Smooth muscle cell (in vitro differentiated cells): ENCODE measurements around the gene FBXO42. TPM values are rescaled to one million over a fixed set of nuclear protein-coding genes. Genes with fewer than 3 reads are reported as not detected.

Experiments
- DNase-seq: peaks from one replicate; lab custom pipeline; 2025; ENCODE audit not compliant: unreplicated experiment; lab: John Stamatoyannopoulos, UW
- H2AFZ ChIP-seq: fragments of 200-600 bp; sonication (generic); 2 replicates; pipeline ENCODE4 v1.6.0; 2016; ENCODE audit warnings: antibody characterized with exemption, low read depth, mild to moderate bottlenecking
- H3F3A ChIP-seq: fragments of 200-600 bp; sonication (generic); 2 replicates; pipeline ENCODE4 v1.6.0; 2017; ENCODE audit warnings: antibody characterized with exemption, low read depth
- H3K27ac ChIP-seq: fragments of 200-600 bp; sonication (generic); 2 replicates; pipeline ENCODE4 v1.5.1; 2016; ENCODE audit warnings: low read depth, mild to moderate bottlenecking
- H3K27me3 ChIP-seq: fragments of 200-600 bp; sonication (generic); 2 replicates; pipeline ENCODE4 v1.6.1; 2016; ENCODE audit warnings: low read depth, mild to moderate bottlenecking
- H3K36me3 ChIP-seq: fragments of 200-600 bp; sonication (generic); 2 replicates; pipeline ENCODE4 v1.5.1; 2016; ENCODE audit warnings: low read depth
- H3K4me1 ChIP-seq: fragments of 200-600 bp; sonication (generic); 2 replicates; pipeline ENCODE4 v1.5.1; 2016; ENCODE audit warnings: low read depth
- H3K4me2 ChIP-seq: fragments of 200-600 bp; sonication (generic); 2 replicates; pipeline ENCODE4 v1.6.0; 2016; ENCODE audit warnings: mild to moderate bottlenecking
- H3K4me3 ChIP-seq: fragments of 200-600 bp; sonication (generic); 2 replicates; pipeline ENCODE4 v1.5.1; 2016; ENCODE audit warnings: mild to moderate bottlenecking
- H3K79me2 ChIP-seq: fragments of 200-600 bp; sonication (generic); 2 replicates; pipeline ENCODE4 v1.6.0; 2016; ENCODE audit warnings: low read depth, mild to moderate bottlenecking
- H3K9ac ChIP-seq: fragments of 200-600 bp; sonication (generic); 2 replicates; pipeline ENCODE4 v1.6.0; 2016; ENCODE audit warnings: low read depth
- H3K9me3 ChIP-seq: fragments of 200-600 bp; sonication (generic); replicated peaks from 2 replicates; pipeline ENCODE4 v1.5.1; 2016; ENCODE audit warnings: low read depth
- H4K20me1 ChIP-seq: fragments of 200-600 bp; sonication (generic); 2 replicates; pipeline ENCODE4 v1.6.0; 2016; ENCODE audit warnings: low read depth
- CTCF ChIP-seq: fragments of 200-600 bp; sonication (generic); IDR thresholded peaks from 2 replicates; pipeline ENCODE4 v1.5.1; 2017; ENCODE audit warnings: borderline replicate concordance, mild to moderate bottlenecking, antibody characterized with exemption; ENCODE audit not compliant: insufficient read depth, poor library complexity, severe bottlenecking
- WGBS: methylation state at CpG from one replicate; pipeline ENCODE4 v1.1.7; 2016; ENCODE audit warnings: low lambda C conversion rate; 5-methylcytosine and 5-hydroxymethylcytosine counted together
- polyA plus RNA-seq: library from polyadenylated mRNA; unstranded; fragments of >200 nt; fragmentation: Nextera tagmentation; extraction: Ambion mirVana; gene quantifications from 2 replicates; pipeline ENCODE4 v1.2.1, GENCODE V29; 2016
- total RNA-seq: library from RNA; depleted of rRNA; stranded (reverse); fragments of >200 nt; gene quantifications from 2 replicates; pipeline ENCODE4 v1.2.3, GENCODE V29; 2014

Gene FBXO42
- total and polyA plus RNA-seq, 2 experiments from 2014 or later: 14.7 to 22.6 TPM

GRCh38 chr1:16253332-16253922 lies 98.9 kb downstream of the FBXO42 start:
- H3K36me3 ChIP-seq: peaks cover 9% of the 10 kb centered on the region
- peaks cover 71% of the 10 kb centered on the region for H4K20me1 ChIP-seq
- H3K9ac ChIP-seq: no peak overlapping the region
- no peak for DNase-seq
- peaks cover 8% of the 10 kb centered on the region for H3F3A ChIP-seq
- H3K9me3 ChIP-seq: no peaks in the 10 kb centered on the region
- H3K27me3 ChIP-seq: no peaks in the 10 kb centered on the region
- no peak overlapping the region for H3K4me2 ChIP-seq
- no peaks in the 10 kb centered on the region for H3K79me2 ChIP-seq
- no peak overlapping the region for H3K4me3 ChIP-seq
- no peak overlapping the region for H2AFZ ChIP-seq
- no peak overlapping the region for H3K27ac ChIP-seq
- WGBS: 98% methylated on average over 5 of the region's 5 CpGs
- H3K4me1 ChIP-seq: no peaks in the 10 kb centered on the region
- no peak for TF ChIP-seq CTCF

DNA sequence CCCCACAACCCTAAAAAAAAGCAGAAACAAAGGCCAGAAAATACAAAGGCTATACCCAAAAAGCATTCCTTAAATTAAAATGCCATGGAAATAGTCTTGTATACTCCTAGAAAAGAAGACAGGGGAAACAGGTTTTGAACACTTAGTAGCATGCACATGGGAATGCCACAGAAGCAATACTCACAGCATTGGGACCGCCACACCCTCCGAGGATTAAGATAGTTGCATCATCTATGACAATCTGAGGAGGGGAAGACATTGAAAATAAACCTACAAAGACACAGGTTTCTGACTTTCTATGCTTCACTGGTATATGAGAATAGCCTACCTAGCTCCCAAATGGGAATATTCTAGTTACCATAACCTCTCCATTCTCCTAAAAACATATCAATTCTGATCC lies 99.4 kb downstream of the FBXO42 start:
- no peaks in the 10 kb centered on the region for H3K27me3 ChIP-seq
- peaks cover 11% of the 10 kb centered on the region for H3F3A ChIP-seq
- no peak overlapping the region for H3K4me2 ChIP-seq
- peaks cover 9% of the 10 kb centered on the region for H3K36me3 ChIP-seq
- WGBS: 87% methylated on average over 2 of the region's 2 CpGs
- no peak for TF ChIP-seq CTCF
- no peak overlapping the region for H2AFZ ChIP-seq
- H3K27ac ChIP-seq: no peak overlapping the region
- H3K79me2 ChIP-seq: no peaks in the 10 kb centered on the region
- peaks cover 71% of the 10 kb centered on the region for H4K20me1 ChIP-seq
- H3K4me3 ChIP-seq: no peak overlapping the region
- DNase-seq: no peak
- H3K4me1 ChIP-seq: no peaks in the 10 kb centered on the region
- no peaks in the 10 kb centered on the region for H3K9me3 ChIP-seq
- H3K9ac ChIP-seq: no peak overlapping the region

DNA sequence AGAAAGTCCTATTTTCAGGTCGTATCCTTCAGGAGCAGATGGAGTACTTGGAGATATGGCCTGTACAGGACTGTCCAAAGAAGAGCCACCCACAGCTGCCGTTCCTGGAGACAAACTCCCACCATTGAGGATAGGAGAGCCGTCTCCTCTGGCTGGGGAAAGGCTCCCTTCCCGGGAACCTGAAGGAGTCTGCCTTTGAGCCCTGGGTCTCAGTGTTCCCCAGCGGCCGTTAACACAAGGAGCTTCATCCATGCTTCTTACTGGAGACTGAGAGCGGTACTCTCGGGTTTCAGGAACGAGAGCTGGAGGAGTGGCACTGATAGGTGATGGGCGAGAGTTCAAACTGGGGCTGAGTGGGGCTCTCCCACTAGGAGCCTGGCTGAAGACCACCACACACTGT lies 100.9 kb downstream of the FBXO42 start:
- no peak overlapping the region for H2AFZ ChIP-seq
- peaks cover 66% of the 10 kb centered on the region for H4K20me1 ChIP-seq
- no peak overlapping the region for H3K9ac ChIP-seq
- no peak overlapping the region for H3K4me2 ChIP-seq
- DNase-seq: no peak
- no peak overlapping the region for H3K4me3 ChIP-seq
- WGBS: 96% methylated on average over 10 of the region's 10 CpGs
- no peaks in the 10 kb centered on the region for H3K27me3 ChIP-seq
- H3F3A ChIP-seq: peaks cover 16% of the 10 kb centered on the region
- no peaks in the 10 kb centered on the region for H3K79me2 ChIP-seq
- peaks cover 9% of the 10 kb centered on the region for H3K36me3 ChIP-seq
- H3K9me3 ChIP-seq: no peaks in the 10 kb centered on the region
- no peaks in the 10 kb centered on the region for H3K4me1 ChIP-seq
- TF ChIP-seq CTCF: no peak
- no peak overlapping the region for H3K27ac ChIP-seq

DNA sequence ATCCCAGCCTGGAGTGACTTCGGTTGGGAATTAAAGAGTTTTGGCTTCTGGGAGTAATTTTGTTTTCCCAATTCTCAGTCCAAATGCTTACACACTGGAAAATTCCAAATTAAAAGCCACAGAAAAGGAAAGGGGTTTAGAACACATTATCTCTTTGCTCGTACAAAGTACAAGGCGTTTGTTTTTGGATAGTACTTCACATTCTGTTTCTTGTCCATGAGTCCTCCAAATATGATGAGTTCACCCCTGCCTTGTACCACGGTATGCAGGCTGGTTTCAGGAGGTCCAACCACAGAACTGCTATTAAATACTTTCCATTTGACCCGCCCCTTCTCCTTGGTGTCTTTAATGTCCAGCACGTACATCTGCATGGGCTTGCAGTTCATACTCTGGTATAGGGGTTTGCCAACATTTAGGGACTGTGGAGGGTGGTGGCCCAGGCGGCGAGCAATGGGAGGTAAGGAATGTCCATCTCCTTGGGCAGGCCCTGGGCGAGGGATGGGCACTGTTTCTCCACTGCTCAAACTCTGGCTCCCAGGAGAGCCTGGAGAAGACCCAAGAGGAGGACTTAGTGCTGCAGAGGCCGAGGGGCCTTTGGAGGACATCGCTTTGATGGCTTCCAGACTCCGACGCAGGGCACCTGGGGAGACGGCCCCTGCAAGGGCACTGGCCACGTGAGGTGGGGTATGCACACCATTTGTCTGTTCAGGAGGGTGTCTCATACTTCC lies 101.6 kb downstream of the FBXO42 start:
- H3K4me3 ChIP-seq: no peak overlapping the region
- peaks cover 6% of the 10 kb centered on the region for H3K36me3 ChIP-seq
- no peak overlapping the region for H2AFZ ChIP-seq
- H3K9me3 ChIP-seq: no peaks in the 10 kb centered on the region
- H3K79me2 ChIP-seq: no peaks in the 10 kb centered on the region
- H3F3A ChIP-seq: peaks cover 16% of the 10 kb centered on the region
- WGBS: 87% methylated on average over 15 of the region's 15 CpGs
- H3K27ac ChIP-seq: no peak overlapping the region
- no peak for TF ChIP-seq CTCF
- H3K9ac ChIP-seq: no peak overlapping the region
- no peaks in the 10 kb centered on the region for H3K27me3 ChIP-seq
- no peak for DNase-seq
- peaks cover 59% of the 10 kb centered on the region for H4K20me1 ChIP-seq
- H3K4me2 ChIP-seq: no peak overlapping the region
- no peaks in the 10 kb centered on the region for H3K4me1 ChIP-seq
